OCI-LY7 (cell line): ENCODE measurements around the gene SH3RF3. TPM values are rescaled to one million over a fixed set of nuclear protein-coding genes. Genes with fewer than 3 reads are reported as not detected.

Experiments
- BruUV-seq: library from RNA; stranded (reverse); fragments of 400-500 nt; replicated peaks from 2 replicates; lab custom pipeline; 2021; lab: Mats Ljungman, UMichigan
- CTCF ChIA-PET: fragments of 300-600 bp; sonication (Branson Sonifier 250); formaldehyde crosslinking; loops from one replicate; lab custom pipeline; 2022; ENCODE audit warnings: antibody characterized with exemption; ENCODE audit not compliant: unreplicated experiment; lab: Charles Lee
- POLR2A ChIA-PET: fragments of 300-600 bp; sonication (Branson Sonifier 250); formaldehyde crosslinking; loops from one replicate; lab custom pipeline; 2022; ENCODE audit warnings: antibody characterized with exemption; lab: Charles Lee
- DNase-seq: peaks from one replicate; pipeline ENCODE4 v3.0.0-alpha.2; 2015; ENCODE audit warnings: low spot score
- H2AFZ ChIP-seq: fragments of 200-600 bp; sonication (generic), shearing (Covaris generic); 2 replicates; pipeline ENCODE4 v1.6.1; 2014; ENCODE audit warnings: mild to moderate bottlenecking, antibody characterized with exemption, low read length, moderate library complexity
- H3K27ac ChIP-seq: fragments of 200-600 bp; sonication (generic); 2 replicates; pipeline ENCODE4 v1.5.1; 2014; ENCODE audit warnings: mixed run types, low read depth, mild to moderate bottlenecking, moderate library complexity, low read length, inconsistent platforms; ENCODE audit not compliant: poor library complexity, severe bottlenecking
- H3K36me3 ChIP-seq: fragments of 200-600 bp; sonication (generic); 2 replicates; pipeline ENCODE4 v1.6.1; 2014; ENCODE audit warnings: mild to moderate bottlenecking, antibody characterized with exemption, low read length, moderate library complexity, mixed read lengths; ENCODE audit not compliant: insufficient read depth
- H3K4me1 ChIP-seq: fragments of 200-600 bp; sonication (generic); 2 replicates; pipeline ENCODE4 v1.5.1; 2014; ENCODE audit warnings: mild to moderate bottlenecking, low read length; ENCODE audit not compliant: insufficient read depth, poor library complexity, severe bottlenecking
- H3K4me2 ChIP-seq: fragments of 200-600 bp; sonication (generic); 2 replicates; pipeline ENCODE4 v1.6.1; 2014; ENCODE audit warnings: mild to moderate bottlenecking, low read length
- H3K4me3 ChIP-seq: fragments of 200-600 bp; sonication (generic); 2 replicates; pipeline ENCODE4 v1.5.1; 2014; ENCODE audit warnings: mild to moderate bottlenecking, low read depth, low read length; ENCODE audit not compliant: poor library complexity, severe bottlenecking
- H3K79me2 ChIP-seq: fragments of 200-600 bp; sonication (generic); 2 replicates; pipeline ENCODE4 v1.6.1; 2016; ENCODE audit warnings: low read depth, mild to moderate bottlenecking, low read length, moderate library complexity, mixed read lengths; ENCODE audit not compliant: insufficient read depth
- H3K9me2 ChIP-seq: fragments of 200-600 bp; sonication (generic); 2 replicates; pipeline ENCODE4 v1.6.1; 2016; ENCODE audit warnings: mild to moderate bottlenecking, low read length, mixed read lengths; ENCODE audit not compliant: insufficient read depth
- H3K9me3 ChIP-seq: fragments of 200-600 bp; sonication (generic); 2 replicates; pipeline ENCODE4 v1.6.1; 2014; ENCODE audit warnings: mild to moderate bottlenecking, mixed run types, low read length, mixed read lengths
- H4K20me1 ChIP-seq: fragments of 200-600 bp; sonication (generic); 2 replicates; pipeline ENCODE4 v1.6.1; 2014; ENCODE audit warnings: mild to moderate bottlenecking, antibody characterized with exemption, low read length, moderate library complexity, mixed read lengths; ENCODE audit not compliant: insufficient read depth
- EZH2phosphoT487 ChIP-seq: fragments of 200-600 bp; sonication (generic); IDR thresholded peaks from 2 replicates; pipeline ENCODE4 v1.6.1; 2018; ENCODE audit warnings: low read depth, borderline replicate concordance, mild to moderate bottlenecking, mixed run types, antibody characterized with exemption, low read length, moderate library complexity, mixed read lengths
- intact Hi-C: fragments of 100-400 bp; cut with micrococcal nuclease; formaldehyde crosslinking; loops from one replicate; pipeline ENCODE4 v1.10.0; 2022; ENCODE audit not compliant: unreplicated experiment
- total RNA-seq, 2 experiments: library from RNA; depleted of rRNA in 1 of 2; stranded (reverse); fragments of >200 nt in 1 of 2; shearing (Covaris generic) in 1 of 2; gene quantifications; 2 replicates each; pipeline ENCODE4 v1.2.3, GENCODE V29; 2014 to 2022
- TF ChIP-seq, protein P1 (sequence below): fragments of 200-600 bp; sonication (generic); conservative IDR thresholded peaks from 2 replicates; pipeline ENCODE4 v1.5.1; 2014; ENCODE audit warnings: mild to moderate bottlenecking, antibody characterized with exemption, low read length, moderate library complexity, mixed read lengths

The SH3RF3 gene
- total RNA-seq, 2 experiments from 2014 or later: not detected

DNA sequence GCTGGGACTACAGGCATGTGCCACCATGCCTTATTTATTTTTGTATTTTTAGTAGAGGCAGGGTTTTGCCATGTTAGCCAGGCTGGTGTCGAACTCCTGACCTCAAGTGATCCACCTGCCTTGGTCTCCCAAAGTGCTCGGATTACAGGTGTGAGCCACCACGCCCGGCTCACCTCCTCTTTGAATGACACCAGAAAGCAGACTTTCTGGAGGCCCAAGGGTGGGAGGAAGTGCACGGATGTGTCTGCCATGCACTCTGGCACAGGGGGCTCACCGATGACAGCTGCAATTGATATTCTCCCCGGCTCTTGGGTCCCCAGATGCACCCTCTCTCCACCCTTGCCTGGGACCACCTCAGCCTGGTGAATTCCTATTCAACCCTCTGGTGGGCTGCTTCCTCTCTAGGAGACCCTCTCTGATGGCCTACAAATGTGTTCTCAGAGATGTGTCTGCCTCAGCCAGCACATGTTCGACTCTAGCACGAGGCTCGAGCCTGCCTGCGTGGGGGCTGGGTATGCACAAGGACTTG lies 397.5 kb downstream of the SH3RF3 start:
- ChIA-PET CTCF (no interaction called here), POLR2A (no interaction called here)
- Histone ChIP-seq H2AFZ (no peak overlapping the region), H4K20me1 (no peaks in the 10 kb centered on the region), H3K4me2 (no peak overlapping the region), H3K4me1 (no peaks in the 10 kb centered on the region), H3K27ac (no peak overlapping the region), H3K9me2 (no peaks in the 10 kb centered on the region), H3K4me3 (no peak overlapping the region), H3K79me2 (no peaks in the 10 kb centered on the region), H3K9me3 (no peaks in the 10 kb centered on the region), H3K36me3 (no peaks in the 10 kb centered on the region)
- no peak for DNase-seq
- TF ChIP-seq, protein P1, sequence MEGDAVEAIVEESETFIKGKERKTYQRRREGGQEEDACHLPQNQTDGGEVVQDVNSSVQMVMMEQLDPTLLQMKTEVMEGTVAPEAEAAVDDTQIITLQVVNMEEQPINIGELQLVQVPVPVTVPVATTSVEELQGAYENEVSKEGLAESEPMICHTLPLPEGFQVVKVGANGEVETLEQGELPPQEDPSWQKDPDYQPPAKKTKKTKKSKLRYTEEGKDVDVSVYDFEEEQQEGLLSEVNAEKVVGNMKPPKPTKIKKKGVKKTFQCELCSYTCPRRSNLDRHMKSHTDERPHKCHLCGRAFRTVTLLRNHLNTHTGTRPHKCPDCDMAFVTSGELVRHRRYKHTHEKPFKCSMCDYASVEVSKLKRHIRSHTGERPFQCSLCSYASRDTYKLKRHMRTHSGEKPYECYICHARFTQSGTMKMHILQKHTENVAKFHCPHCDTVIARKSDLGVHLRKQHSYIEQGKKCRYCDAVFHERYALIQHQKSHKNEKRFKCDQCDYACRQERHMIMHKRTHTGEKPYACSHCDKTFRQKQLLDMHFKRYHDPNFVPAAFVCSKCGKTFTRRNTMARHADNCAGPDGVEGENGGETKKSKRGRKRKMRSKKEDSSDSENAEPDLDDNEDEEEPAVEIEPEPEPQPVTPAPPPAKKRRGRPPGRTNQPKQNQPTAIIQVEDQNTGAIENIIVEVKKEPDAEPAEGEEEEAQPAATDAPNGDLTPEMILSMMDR: no peak
- intact Hi-C loops: no loop called here
- BruUV-seq: no TSS peak

DNA sequence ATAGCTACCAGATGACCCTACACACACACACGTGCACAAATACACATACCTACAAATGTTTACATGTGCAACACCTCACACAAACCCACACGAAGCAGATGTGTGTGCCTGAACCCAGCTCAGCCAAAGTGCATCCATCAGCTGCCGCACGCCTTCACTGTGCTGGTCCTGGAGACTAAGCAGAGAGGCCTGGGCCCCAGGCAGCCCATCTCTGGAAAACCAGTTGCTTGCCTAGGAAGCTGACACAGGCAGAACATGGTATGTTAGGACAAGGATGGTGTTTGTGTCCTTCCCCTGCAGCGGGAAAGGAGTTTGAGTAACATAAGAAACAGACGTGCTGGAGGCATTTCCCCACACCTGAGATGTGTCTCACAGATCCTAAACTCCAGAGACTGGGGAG lies 398.1 kb downstream of the SH3RF3 start:
- no peaks in the 10 kb centered on the region for H3K36me3 ChIP-seq
- ChIA-PET CTCF (no interaction called here), POLR2A (no interaction called here)
- H3K9me3 ChIP-seq: no peaks in the 10 kb centered on the region
- no peak overlapping the region for H2AFZ ChIP-seq
- no peaks in the 10 kb centered on the region for H3K4me1 ChIP-seq
- H3K4me2 ChIP-seq: no peak overlapping the region
- no peak overlapping the region for H3K4me3 ChIP-seq
- TF ChIP-seq, protein P1: no peak
- TF ChIP-seq EZH2phosphoT487: no peak
- DNase-seq: no peak
- no TSS peak for BruUV-seq
- no peak overlapping the region for H3K27ac ChIP-seq
- H4K20me1 ChIP-seq: no peaks in the 10 kb centered on the region
- no peaks in the 10 kb centered on the region for H3K9me2 ChIP-seq
- H3K79me2 ChIP-seq: no peaks in the 10 kb centered on the region
- intact Hi-C loops: no loop called here

DNA sequence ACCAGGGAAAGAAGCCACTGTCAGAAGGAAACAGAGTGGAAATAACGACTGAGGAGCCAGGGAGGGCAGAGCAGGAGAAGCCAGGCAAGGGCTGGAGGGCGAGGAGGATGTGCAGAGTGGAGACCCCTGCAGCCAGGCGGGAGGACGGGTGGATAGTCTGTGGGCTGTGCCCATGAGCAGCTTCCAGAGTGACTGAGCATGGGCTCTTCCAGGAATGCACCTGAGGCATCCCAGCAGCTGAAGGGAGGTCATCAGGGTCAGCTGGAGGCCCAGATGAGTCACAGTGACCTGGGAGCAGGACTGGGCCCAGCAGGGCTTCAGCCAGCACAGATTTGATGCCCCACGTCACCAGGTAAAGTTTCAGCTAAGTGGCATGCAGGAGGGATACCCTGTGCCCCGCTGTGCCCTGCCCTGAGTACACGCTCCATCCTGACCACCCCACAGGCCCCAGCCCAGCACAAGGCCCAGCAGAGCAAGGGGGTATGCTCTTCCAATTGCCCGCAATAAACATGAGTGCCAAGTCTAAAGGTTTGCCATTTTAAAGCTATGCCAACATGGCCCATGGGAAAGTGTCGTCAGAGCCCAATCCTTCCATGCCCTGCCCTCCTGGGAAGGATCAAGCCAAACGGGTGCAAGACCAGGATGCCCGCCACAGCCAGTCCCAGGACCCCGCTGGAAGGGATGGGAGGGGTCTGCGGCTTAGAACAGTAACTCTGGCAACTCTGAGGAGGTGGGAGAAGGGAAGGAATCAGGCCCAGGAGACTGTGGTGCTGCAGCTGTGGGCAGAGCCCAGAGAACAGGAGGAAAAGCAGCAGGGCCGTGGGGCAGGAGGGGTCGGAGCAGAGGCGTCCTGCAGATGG lies 399.1 kb downstream of the SH3RF3 start:
- ChIA-PET CTCF (no interaction called here), POLR2A (no interaction called here)
- no peaks in the 10 kb centered on the region for H3K4me1 ChIP-seq
- DNase-seq: no peak
- H3K79me2 ChIP-seq: no peaks in the 10 kb centered on the region
- H3K4me2 ChIP-seq: no peak overlapping the region
- no peaks in the 10 kb centered on the region for H3K36me3 ChIP-seq
- no peaks in the 10 kb centered on the region for H4K20me1 ChIP-seq
- intact Hi-C loops: no loop called here
- no peaks in the 10 kb centered on the region for H3K9me3 ChIP-seq
- TF ChIP-seq, protein P1: no peak
- TF ChIP-seq EZH2phosphoT487: no peak
- H3K27ac ChIP-seq: no peak overlapping the region
- H2AFZ ChIP-seq: no peak overlapping the region
- H3K4me3 ChIP-seq: no peak overlapping the region
- BruUV-seq: no TSS peak
- H3K9me2 ChIP-seq: no peaks in the 10 kb centered on the region
